GM12878 (cell line): ENCODE measurements around the gene OTUD5. TPM values are rescaled to one million over a fixed set of nuclear protein-coding genes. Genes with fewer than 3 reads are reported as not detected.

Experiments used
- ATAC-seq: fragments of 200-7000 bp; cut with Tn5 transposase; 3 replicates; pipeline ENCODE4 v1.9.1; 2020; ENCODE audit warnings: mild to moderate bottlenecking, moderate library complexity
- BruUV-seq: library from RNA; stranded (reverse); fragments of 400-500 nt; replicated peaks from 2 replicates; lab custom pipeline; 2021; lab: Mats Ljungman, UMichigan
- CTCF ChIA-PET: fragments of 300-600 bp; sonication (Branson Sonifier 250); formaldehyde crosslinking; extraction: SDS; loops from one replicate; lab custom pipeline; 2021; ENCODE audit warnings: inconsistent platforms; lab: Yijun Ruan, JAX
- POLR2A ChIA-PET: fragments of 350-600 bp; formaldehyde crosslinking; extraction: SDS; loops from one replicate; lab custom pipeline; 2021; ENCODE audit warnings: inconsistent platforms; lab: Charles Lee
- RAD21 ChIA-PET: fragments of 300-600 bp; sonication (Branson Sonifier 250); formaldehyde crosslinking; loops from one replicate; lab custom pipeline; 2023; ENCODE audit warnings: antibody characterized with exemption; ENCODE audit not compliant: unreplicated experiment; lab: Charles Lee
- SMC1A ChIA-PET: fragments of 300-600 bp; sonication (Branson Sonifier 250); formaldehyde crosslinking; loops from one replicate; lab custom pipeline; 2023; ENCODE audit not compliant: unreplicated experiment, uncharacterized antibody; lab: Charles Lee
- DNase-seq: peaks from one replicate; pipeline ENCODE4 v3.0.0-alpha.2; 2011; ENCODE audit warnings: low read depth, low spot score
- FAIRE-seq: peaks from 3 replicates; lab custom pipeline; 2011; peaks lifted over from hg19 to GRCh38; lab: Jason Lieb, UNC
- H2AFZ ChIP-seq: 2 replicates; pipeline ENCODE4 v1.6.0; 2011; ENCODE audit warnings: low read depth, low read length, control low read depth; ENCODE audit not compliant: control insufficient read depth
- H3K27ac ChIP-seq: 2 replicates; pipeline ENCODE4 v1.5.1; 2011; ENCODE audit warnings: control low read depth; ENCODE audit not compliant: control insufficient read depth, insufficient read depth
- H3K27me3 ChIP-seq, 2 experiments: replicated peaks in 1 of 2; 2 replicates each; pipeline versions ENCODE4 v1.6.0 to v1.6.1; 2011; ENCODE audit warnings: low read length in 1 of 2; ENCODE audit not compliant: control insufficient read depth in 2 of 2, insufficient read depth in 2 of 2
- H3K36me3 ChIP-seq, 2 experiments: 2 replicates each; pipeline ENCODE4 v1.5.1; 2011; ENCODE audit warnings: low read length in 1 of 2; ENCODE audit not compliant: control insufficient read depth in 2 of 2, insufficient read depth in 2 of 2
- H3K4me1 ChIP-seq: 2 replicates; pipeline ENCODE4 v1.6.1; 2011; ENCODE audit warnings: mild to moderate bottlenecking, low read length, moderate library complexity, mixed read lengths; ENCODE audit not compliant: control insufficient read depth, insufficient read depth
- H3K4me2 ChIP-seq: 2 replicates; pipeline ENCODE4 v1.6.0; 2011; ENCODE audit warnings: control low read depth; ENCODE audit not compliant: control insufficient read depth, insufficient read depth
- H3K4me3 ChIP-seq: fragments of 200-600 bp; sonication (generic); 2 replicates; pipeline ENCODE4 v1.5.1; 2016
- H3K79me2 ChIP-seq: 2 replicates; pipeline ENCODE4 v1.6.0; 2011; ENCODE audit warnings: low read length; ENCODE audit not compliant: control insufficient read depth, insufficient read depth
- H3K9ac ChIP-seq: 2 replicates; pipeline ENCODE4 v1.8.0; 2011; ENCODE audit warnings: low read length, control low read depth, mixed read lengths; ENCODE audit not compliant: control insufficient read depth, insufficient read depth
- H3K9me3 ChIP-seq: replicated peaks from 3 replicates; pipeline ENCODE4 v1.5.1; 2011; ENCODE audit warnings: mild to moderate bottlenecking, low read length; ENCODE audit not compliant: control insufficient read depth, insufficient read depth
- H4K20me1 ChIP-seq: 2 replicates; pipeline ENCODE4 v1.6.0; 2011; ENCODE audit not compliant: control insufficient read depth, insufficient read depth
- BCL3 ChIP-seq: IDR thresholded peaks from 2 replicates; pipeline ENCODE4 v1.6.1; 2011; ENCODE audit warnings: borderline replicate concordance, low read depth, mild to moderate bottlenecking, moderate library complexity, low read length; ENCODE audit not compliant: insufficient read depth, poor library complexity, severe bottlenecking
- BCLAF1 ChIP-seq: fragments of 450-650 bp; IDR thresholded peaks from 2 replicates; pipeline ENCODE4 v1.6.1; 2017; ENCODE audit warnings: antibody characterized with exemption, mild to moderate bottlenecking, moderate library complexity
- BRCA1 ChIP-seq: IDR thresholded peaks from 2 replicates; pipeline ENCODE4 v1.6.1; 2011; ENCODE audit warnings: low read depth, low read length, improper control_type of control experiment
- CBFB ChIP-seq: IDR thresholded peaks from 2 replicates; pipeline ENCODE4 v1.6.1; 2016; ENCODE audit warnings: antibody characterized with exemption, low read depth
- CTCF ChIP-seq, 3 experiments: IDR thresholded peaks in 2 of 3; conservative IDR thresholded peaks in 1 of 3; 2 replicates each; pipeline ENCODE4 v1.5.1; 2011; ENCODE audit warnings: low read depth in 3 of 3, low read length in 3 of 3, mild to moderate bottlenecking in 3 of 3, control low read depth in 2 of 3, moderate library complexity in 2 of 3, inconsistent platforms in 1 of 3, mixed read lengths in 1 of 3; ENCODE audit not compliant: control insufficient read depth in 2 of 3, insufficient read depth in 1 of 3; ENCODE audit errors: extremely low read depth in 1 of 3
- JUND ChIP-seq: IDR thresholded peaks from 2 replicates; pipeline ENCODE4 v1.6.1; 2012; ENCODE audit warnings: low read depth, mild to moderate bottlenecking, low read length, improper control_type of control experiment, moderate library complexity
- RUNX3 ChIP-seq: IDR thresholded peaks from 2 replicates; pipeline ENCODE4 v1.6.1; 2012; ENCODE audit warnings: low read length, inconsistent platforms
- SP1 ChIP-seq: IDR thresholded peaks from one replicate; pipeline ENCODE4 v1.6.1; 2011; ENCODE audit warnings: low read depth, low read length
- SUZ12 ChIP-seq: fragments of 200-600 bp; sonication (generic); IDR thresholded peaks from one replicate; pipeline ENCODE4 v1.6.1; 2018; ENCODE audit warnings: antibody characterized with exemption, mild to moderate bottlenecking; ENCODE audit not compliant: unreplicated experiment
- ZNF24 ChIP-seq: fragments of 450-650 bp; IDR thresholded peaks from 2 replicates; pipeline ENCODE4 v1.6.1; 2017; ENCODE audit warnings: antibody characterized with exemption, mild to moderate bottlenecking
- WGBS: methylation state at CpG from one replicate; pipeline ENCODE4 v1.1.6; 2016; ENCODE audit warnings: low lambda C conversion rate; ENCODE audit not compliant: insufficient replicate concordance, insufficient coverage; ENCODE audit errors: missing lambda C conversion rate; 5-methylcytosine and 5-hydroxymethylcytosine counted together
- in situ Hi-C: fragments of 300-500 bp; cut with MboI; formaldehyde crosslinking; loops from 9 replicates; pipeline ENCODE4 v1.14.3; 2018; ENCODE audit warnings: mixed read lengths
- intact Hi-C: fragments of 100-400 bp; cut with micrococcal nuclease; formaldehyde crosslinking; loops from one replicate; pipeline ENCODE4 v1.14.2; 2022; ENCODE audit not compliant: unreplicated experiment
- polyA plus RNA-seq, 11 experiments: library from polyadenylated mRNA; depleted of rRNA in 4 of 11; unstranded in 6 of 11; stranded (reverse) in 5 of 11; fragments of >200 nt; fragmentation: Nextera tagmentation in 4 of 11; fragmentation: Illumina TruSeq in 1 of 11; extraction: Ambion mirVana in 4 of 11; extraction: Trizol in 1 of 11; gene quantifications; 1 replicate in 1 of 11; 2 replicates in 10 of 11; pipeline versions ENCODE4 v1.2.1 to v1.2.3, GENCODE V29; 2011 to 2016; ENCODE audit warnings: inconsistent platforms in 2 of 11, missing spikeins in 2 of 11, low read depth in 1 of 11
- total RNA-seq, 4 experiments: library from RNA; depleted of rRNA in 3 of 4; stranded (reverse); fragments of >200 nt in 3 of 4; fragmentation: Illumina TruSeq in 1 of 4; extraction: Trizol in 1 of 4; gene quantifications; 2 replicates each; pipeline versions ENCODE4 v1.2.1 to v1.2.3, GENCODE V29; 2013 to 2021

The OTUD5 gene
- total and polyA plus RNA-seq, 10 of the 15 experiments (the other 5 are each of a cell fraction or from before 2014, with no cell fraction given) = 2.0 to 50.3 (median 22.7) TPM

- WGBS = 73% methylated on average over 5 of the region's 5 CpGs
- ATAC-seq = no peak
- Histone ChIP-seq H3K4me1 (0 out of 2 replicates have a peak, but pooled peaks cover 2% of the 10 kb centered on the region), H3K4me3 (no peak overlapping the region), H3K27ac (no peak overlapping the region), H3K4me2 (no peak overlapping the region), H3K79me2 (no peaks in the 10 kb centered on the region), H2AFZ (no peak overlapping the region), H3K9ac (no peak overlapping the region), H3K9me3 (no peaks in the 10 kb centered on the region), H4K20me1 (no peaks in the 10 kb centered on the region), H3K36me3 (peaks cover 2 to 5% of the 10 kb centered on the region in 2 experiments; a peak in 3 of 4 replicates), H3K27me3 (no peaks in the 10 kb centered on the region)
- intact Hi-C loops = no loop called here
- in situ Hi-C loops = loop anchor here (25.0 kb wide), 1 partner anchor 1715 kb away; the partner anchor contains the start of gene CDK16
- BruUV-seq = no TSS peak
- ChIA-PET RAD21 (interaction anchor here (1.3 kb wide), 2 partner anchors 10 to 13 kb away, joined by 3 to 5 read pairs; no protein-coding TSS in a partner anchor), SMC1A (interaction anchor here (1.2 to 1.5 kb wide), 3 partner anchors 9 to 12 kb away, joined by 3 to 6 read pairs (median 4); no protein-coding TSS in a partner anchor), POLR2A (interaction anchor here (2.0 kb wide), 1 partner anchor 11 kb away, joined by 13 read pairs; no protein-coding TSS in a partner anchor), CTCF (interaction anchor here (1.1 to 1.9 kb wide), 2 partner anchors 10 to 16 kb away, joined by 3 to 8 read pairs; no protein-coding TSS in a partner anchor)
- DNase-seq = no peak
- no peak for FAIRE-seq
- TF ChIP-seq ZNF24 (no peak), BRCA1 (no peak), CTCF (IDR thresholded peaks at IDR 0.05 in 2 of 3, conservative IDR thresholded peaks at IDR 0.05 in 1 of 3; ENCODE audit: control insufficient read depth in 2 of 3, extremely low read depth in 1 of 3, insufficient read depth in 1 of 3, low read depth in 3 of 3, low read length in 3 of 3) (no peak)
Observed at GRCh38 chrX:48927123-48927522, 30.3 kb downstream of the OTUD5 start.

GRCh38 chrX:48924270-48924669 is 33.1 kb downstream of the OTUD5 start:
- ATAC-seq (no peak), DNase-seq (no peak), FAIRE-seq (no peak)
- Histone ChIP-seq H3K9ac (no peak overlapping the region), H3K36me3 (peaks cover 0 to 5% of the 10 kb centered on the region in 2 experiments; a peak in 2 of 4 replicates), H2AFZ (no peak overlapping the region), H4K20me1 (no peaks in the 10 kb centered on the region), H3K9me3 (no peaks in the 10 kb centered on the region), H3K27ac (no peak overlapping the region), H3K4me2 (no peak overlapping the region), H3K4me1 (peaks cover 12% of the 10 kb centered on the region), H3K79me2 (no peaks in the 10 kb centered on the region; the same call in 1 of the 2 replicates), H3K4me3 (no peak overlapping the region), H3K27me3 (no peaks in the 10 kb centered on the region)
- ChIA-PET RAD21 (no interaction called here), CTCF (no interaction called here), POLR2A (no interaction called here), SMC1A (interaction anchor here (0.7 kb wide), 1 partner anchor 13 kb away, joined by 3 read pairs; no protein-coding TSS in a partner anchor)
- in situ Hi-C loops = no loop called here
- BruUV-seq = no TSS peak
- intact Hi-C loops = loop anchor here (1.0 kb wide), 1 partner anchor 15 kb away; no protein-coding TSS in a partner anchor
- 38% methylated on average over 5 of the region's 5 CpGs for WGBS
- no peak for TF ChIP-seq CBFB
- no peak for TF ChIP-seq SP1
- TF ChIP-seq RUNX3 = no peak
- TF ChIP-seq BCLAF1 = no peak
- TF ChIP-seq BCL3 = no peak
- no peak for TF ChIP-seq SUZ12
- TF ChIP-seq JUND = no peak
